SH-SY5Y (cell line): ENCODE data around the gene PRXL2B.

Experiments used
- GATA2 ChIP-seq: IDR thresholded peaks from 2 replicates; pipeline ENCODE4 v1.6.1; 2011; ENCODE audit warnings: mild to moderate bottlenecking, low read depth, low read length
- GATA3 ChIP-seq: IDR thresholded peaks from 2 replicates; pipeline ENCODE4 v1.6.1; 2011; ENCODE audit warnings: low read depth, mild to moderate bottlenecking, low read length, moderate library complexity

Gene PRXL2B

GRCh38 chr1:2545754-2546514 is 40.6 kb upstream of the PRXL2B start:
- TF ChIP-seq GATA2 = no peak
- no peak for TF ChIP-seq GATA3

- no peak for TF ChIP-seq GATA2
- TF ChIP-seq GATA3 = no peak
Measured at GRCh38 chr1:2546515-2547209, 39.9 kb upstream of the PRXL2B start.

GRCh38 chr1:2547210-2548067 is 39.1 kb upstream of the PRXL2B start:
- TF ChIP-seq GATA2 = no peak
- no peak for TF ChIP-seq GATA3

GRCh38 chr1:2548068-2548589 is 38.4 kb upstream of the PRXL2B start:
- TF ChIP-seq GATA2 (no peak), GATA3 (no peak)

- TF ChIP-seq GATA3 (no peak), GATA2 (no peak)
Measured at GRCh38 chr1:2552189-2552588, 34.4 kb upstream of the PRXL2B start.

GRCh38 chr1:2553871-2554620 is 32.5 kb upstream of the PRXL2B start:
- TF ChIP-seq GATA3 = no peak
- TF ChIP-seq GATA2 = no peak

GRCh38 chr1:2554621-2555387 is 31.8 kb upstream of the PRXL2B start:
- TF ChIP-seq GATA2 (no peak), GATA3 (no peak)

- no peak for TF ChIP-seq GATA2
- no peak for TF ChIP-seq GATA3
Measured at GRCh38 chr1:2555634-2556276, 30.8 kb upstream of the PRXL2B start.

GRCh38 chr1:2556277-2556677 is 30.3 kb upstream of the PRXL2B start, which contains the start of gene TNFRSF14:
Gene TNFRSF14 (plus strand): TSS chr1:2556371. CDS start chr1:2556665, 294 bp downstream.
- no peak for TF ChIP-seq GATA3
- TF ChIP-seq GATA2 = no peak

GRCh38 chr1:2556678-2557481 is 29.7 kb upstream of the PRXL2B start:
- TF ChIP-seq GATA2 (no peak), GATA3 (no peak)
